ENCODE data around the gene PIK3R4. TPM values are rescaled to one million over a fixed set of nuclear protein-coding genes. Genes with fewer than 3 reads are reported as not detected.

Gene PIK3R4
- polyA plus RNA-seq, 1 donor (not counting 4 experiments of a cell fraction or from before 2014, with no cell fraction given): 49.2 TPM

DNA sequence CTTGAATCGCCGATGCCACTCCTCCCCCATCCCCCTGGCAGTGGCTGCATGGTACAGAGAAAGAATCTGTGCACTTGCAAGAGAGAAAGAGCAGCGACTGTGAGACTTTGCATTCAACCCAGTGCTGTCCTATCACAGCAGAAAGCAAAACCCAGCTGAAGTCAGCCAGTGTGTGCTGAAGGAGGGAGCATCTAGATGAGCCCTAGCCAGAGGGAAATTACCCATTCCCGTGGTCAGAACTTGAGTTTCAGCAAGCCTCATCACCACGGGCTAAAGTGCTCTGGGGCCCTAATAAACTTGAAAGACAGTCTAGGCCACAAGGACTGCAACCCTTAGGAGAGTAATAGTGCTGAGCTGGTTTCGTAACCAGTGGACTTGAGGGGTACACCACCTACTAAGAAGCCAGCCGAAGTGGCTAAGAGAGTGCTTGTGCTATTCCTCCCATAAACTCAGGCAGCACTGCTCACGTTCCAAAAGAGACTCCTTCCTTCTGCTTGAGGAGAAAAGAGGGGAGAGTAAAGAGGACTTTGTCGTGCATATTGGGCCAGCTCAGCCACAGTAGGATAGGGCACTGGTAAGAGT is 15.2 kb upstream of the PIK3R4 start:
- no peak for TF ChIP-seq EZH2 (IDR thresholded peaks at IDR 0.05; ENCODE audit: low read length)
- TF ChIP-seq, protein P1, sequence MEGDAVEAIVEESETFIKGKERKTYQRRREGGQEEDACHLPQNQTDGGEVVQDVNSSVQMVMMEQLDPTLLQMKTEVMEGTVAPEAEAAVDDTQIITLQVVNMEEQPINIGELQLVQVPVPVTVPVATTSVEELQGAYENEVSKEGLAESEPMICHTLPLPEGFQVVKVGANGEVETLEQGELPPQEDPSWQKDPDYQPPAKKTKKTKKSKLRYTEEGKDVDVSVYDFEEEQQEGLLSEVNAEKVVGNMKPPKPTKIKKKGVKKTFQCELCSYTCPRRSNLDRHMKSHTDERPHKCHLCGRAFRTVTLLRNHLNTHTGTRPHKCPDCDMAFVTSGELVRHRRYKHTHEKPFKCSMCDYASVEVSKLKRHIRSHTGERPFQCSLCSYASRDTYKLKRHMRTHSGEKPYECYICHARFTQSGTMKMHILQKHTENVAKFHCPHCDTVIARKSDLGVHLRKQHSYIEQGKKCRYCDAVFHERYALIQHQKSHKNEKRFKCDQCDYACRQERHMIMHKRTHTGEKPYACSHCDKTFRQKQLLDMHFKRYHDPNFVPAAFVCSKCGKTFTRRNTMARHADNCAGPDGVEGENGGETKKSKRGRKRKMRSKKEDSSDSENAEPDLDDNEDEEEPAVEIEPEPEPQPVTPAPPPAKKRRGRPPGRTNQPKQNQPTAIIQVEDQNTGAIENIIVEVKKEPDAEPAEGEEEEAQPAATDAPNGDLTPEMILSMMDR (optimal IDR thresholded peaks at IDR 0.05 in 1 of 3, IDR thresholded peaks at IDR 0.05 in 1 of 3, conservative IDR thresholded peaks at IDR 0.05 in 1 of 3; ENCODE audit: extremely low read depth in 1 of 3, insufficient read depth in 2 of 3, low read length in 3 of 3): no peak

DNA sequence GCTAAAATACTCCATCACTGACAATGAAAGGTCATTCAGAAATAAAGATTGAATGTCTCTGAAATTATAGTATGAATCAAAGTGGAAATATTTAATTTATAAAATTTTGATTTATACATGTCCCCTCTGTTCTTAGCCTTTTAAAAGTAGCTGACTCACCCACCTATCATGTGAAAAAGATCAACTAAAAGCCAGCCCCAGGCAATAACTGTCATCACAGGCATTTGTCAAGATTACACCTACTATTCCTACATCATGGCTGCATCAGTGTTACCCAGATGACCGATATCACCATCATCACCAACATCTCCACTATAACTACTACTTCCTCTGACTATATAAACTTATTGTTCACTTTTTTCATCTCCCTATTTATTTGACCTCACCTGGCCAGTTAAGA is 14.3 kb upstream of the PIK3R4 start:
- Histone ChIP-seq H4K20me1 (ENCODE audit: control insufficient read depth, extremely low read depth, insufficient read depth, low read length) (no peaks in the 10 kb centered on the region), H3K4me2 (ENCODE audit: control insufficient read depth, extremely low read depth, insufficient read depth, low read depth, low read length) (peak overlapping the region; percentile 42), H3K9ac (ENCODE audit: control insufficient read depth, extremely low read depth, insufficient read depth, low read length) (no peak overlapping the region), H3K27me3 (ENCODE audit: control insufficient read depth, extremely low read depth, insufficient read depth, low read length) (no peaks in the 10 kb centered on the region), H3K79me2 (ENCODE audit: control insufficient read depth, insufficient read depth, low read length) (no peaks in the 10 kb centered on the region), H3K36me3 (ENCODE audit: control insufficient read depth in 2 of 2, extremely low read depth in 1 of 2, insufficient read depth in 2 of 2, low read length in 2 of 2) (no peaks in the 10 kb centered on the region), H2AFZ (ENCODE audit: control insufficient read depth, low read length) (no peak overlapping the region), H3K4me1 (ENCODE audit: control insufficient read depth, extremely low read depth, insufficient read depth, low read length) (peaks cover 26% of the 10 kb centered on the region), H3K27ac (ENCODE audit: control insufficient read depth, insufficient read depth, low read length) (peak overlapping the region; percentile 45), H3K4me3 (ENCODE audit: control insufficient read depth in 2 of 3, extremely low read depth in 1 of 3, insufficient read depth in 2 of 3, low read depth in 1 of 3, low read length in 3 of 3) (no peak overlapping the region), H3K9me1 (ENCODE audit: control insufficient read depth, extremely low read depth, insufficient read depth, low read length) (no peaks in the 10 kb centered on the region), H3K9me3 (ENCODE audit: control insufficient read depth, low read depth, low read length) (no peaks in the 10 kb centered on the region)
- FAIRE-seq (peak; percentile 90), DNase-seq (ENCODE audit: low read depth, low spot score) (peak; percentile 73)
- TF ChIP-seq, protein P1 (optimal IDR thresholded peaks at IDR 0.05 in 1 of 3, IDR thresholded peaks at IDR 0.05 in 1 of 3, conservative IDR thresholded peaks at IDR 0.05 in 1 of 3; ENCODE audit: extremely low read depth in 1 of 3, insufficient read depth in 2 of 3, low read length in 3 of 3): no peak
- no peak for TF ChIP-seq EZH2 (IDR thresholded peaks at IDR 0.05; ENCODE audit: low read length)
- dilution Hi-C loops (cut with MboI; ENCODE audit: extremely low pct_ligation_motif_present, low sequenced_read_pairs): no loop called here

More for the DNA sequence above, 15.2 kb upstream of the PIK3R4 start:
- Histone ChIP-seq H3K27ac (ENCODE audit: control insufficient read depth, insufficient read depth, low read length) (peak overlapping the region; percentile 45), H4K20me1 (ENCODE audit: control insufficient read depth, extremely low read depth, insufficient read depth, low read length) (no peaks in the 10 kb centered on the region), H3K9ac (ENCODE audit: control insufficient read depth, extremely low read depth, insufficient read depth, low read length) (no peak overlapping the region), H2AFZ (ENCODE audit: control insufficient read depth, low read length) (peak overlapping the region; percentile 0), H3K9me1 (ENCODE audit: control insufficient read depth, extremely low read depth, insufficient read depth, low read length) (no peaks in the 10 kb centered on the region), H3K9me3 (ENCODE audit: control insufficient read depth, low read depth, low read length) (no peaks in the 10 kb centered on the region), H3K27me3 (ENCODE audit: control insufficient read depth, extremely low read depth, insufficient read depth, low read length) (no peaks in the 10 kb centered on the region), H3K4me3 (ENCODE audit: control insufficient read depth in 2 of 3, extremely low read depth in 1 of 3, insufficient read depth in 2 of 3, low read depth in 1 of 3, low read length in 3 of 3) (no peak overlapping the region), H3K4me1 (ENCODE audit: control insufficient read depth, extremely low read depth, insufficient read depth, low read length) (peaks cover 21% of the 10 kb centered on the region), H3K79me2 (ENCODE audit: control insufficient read depth, insufficient read depth, low read length) (no peaks in the 10 kb centered on the region), H3K4me2 (ENCODE audit: control insufficient read depth, extremely low read depth, insufficient read depth, low read depth, low read length) (peak overlapping the region; percentile 42), H3K36me3 (ENCODE audit: control insufficient read depth in 2 of 2, extremely low read depth in 1 of 2, insufficient read depth in 2 of 2, low read length in 2 of 2) (no peaks in the 10 kb centered on the region)
- FAIRE-seq (peak; percentile 69), DNase-seq (ENCODE audit: low read depth, low spot score) (no peak)
- dilution Hi-C loops (cut with MboI; ENCODE audit: extremely low pct_ligation_motif_present, low sequenced_read_pairs): no loop called here
